ENCODE data around the gene CDON. TPM values are rescaled to one million over a fixed set of nuclear protein-coding genes. Genes with fewer than 3 reads are reported as not detected.

The CDON gene
- total RNA-seq, 3 donors from 2014 or later (not counting 1 experiment from before 2014, with no cell fraction given), result 0.25 to 0.38 TPM; not detected in 1

DNA sequence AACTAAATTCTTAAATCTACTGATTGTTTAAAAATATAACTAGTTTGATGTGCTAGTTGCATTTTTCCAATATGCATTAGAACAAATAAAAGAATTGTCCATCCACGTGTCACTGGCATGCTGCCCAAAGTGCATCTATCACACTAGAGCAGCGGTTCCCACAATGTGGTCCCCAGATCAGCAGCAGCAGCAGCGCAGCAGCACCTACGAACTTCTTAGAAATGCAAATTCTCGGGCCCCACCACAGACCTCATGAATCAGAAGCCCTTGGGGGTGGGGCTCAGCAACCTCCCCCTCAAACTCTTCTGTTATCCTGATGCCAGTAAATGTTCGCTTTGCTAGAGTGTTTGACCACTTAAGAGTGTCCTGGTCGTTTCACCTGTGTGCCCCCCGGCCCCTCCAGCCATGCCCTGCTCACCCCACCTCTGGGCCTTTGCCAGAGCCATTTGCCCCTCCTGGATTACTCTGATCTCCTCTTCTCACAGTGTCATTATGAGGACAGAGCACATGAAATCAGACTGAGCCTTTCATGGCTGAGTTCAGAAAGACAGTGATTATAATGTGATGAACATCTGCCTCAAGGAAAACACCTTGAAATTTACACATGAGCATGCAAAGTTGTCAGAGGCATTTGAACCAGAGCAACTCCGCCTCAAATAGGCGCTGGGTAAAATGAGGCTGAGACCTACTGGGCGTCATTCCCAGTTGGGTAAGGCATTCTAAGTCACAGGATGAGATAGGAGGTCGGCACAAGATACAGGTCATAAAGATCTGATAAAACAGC lies 129.4 kb downstream of the CDON start:
- WGBS (ENCODE audit: insufficient coverage), result 62% methylated on average over 12 of the region's 12 CpGs
- Histone ChIP-seq H3K27ac (ENCODE audit: low read length) (no peak overlapping the region), H3K27me3 (ENCODE audit: control insufficient read depth, insufficient read depth, low read length) (no peaks in the 10 kb centered on the region), H3K4me3 (ENCODE audit: low read length) (no peak overlapping the region), H3K36me3 (ENCODE audit: control insufficient read depth, insufficient read depth, low read length) (no peaks in the 10 kb centered on the region), H3K4me1 (ENCODE audit: control insufficient read depth, insufficient read depth, low read length) (no peaks in the 10 kb centered on the region), H3K9me3 (ENCODE audit: control insufficient read depth, insufficient read depth, low read length) (no peaks in the 10 kb centered on the region)
- Mint-ChIP-seq H3K27me3 (ENCODE audit: low read depth in 2 of 2) (peaks cover 6 to 11% of the 10 kb centered on the region in 2 donors), H3K4me1 (no peaks in the 10 kb centered on the region), H3K36me3 (no peaks in the 10 kb centered on the region), H3K4me3 (no peak overlapping the region), H3K27ac (no peak overlapping the region), H3K9me3 (no peaks in the 10 kb centered on the region)
- TF ChIP-seq, protein P1, sequence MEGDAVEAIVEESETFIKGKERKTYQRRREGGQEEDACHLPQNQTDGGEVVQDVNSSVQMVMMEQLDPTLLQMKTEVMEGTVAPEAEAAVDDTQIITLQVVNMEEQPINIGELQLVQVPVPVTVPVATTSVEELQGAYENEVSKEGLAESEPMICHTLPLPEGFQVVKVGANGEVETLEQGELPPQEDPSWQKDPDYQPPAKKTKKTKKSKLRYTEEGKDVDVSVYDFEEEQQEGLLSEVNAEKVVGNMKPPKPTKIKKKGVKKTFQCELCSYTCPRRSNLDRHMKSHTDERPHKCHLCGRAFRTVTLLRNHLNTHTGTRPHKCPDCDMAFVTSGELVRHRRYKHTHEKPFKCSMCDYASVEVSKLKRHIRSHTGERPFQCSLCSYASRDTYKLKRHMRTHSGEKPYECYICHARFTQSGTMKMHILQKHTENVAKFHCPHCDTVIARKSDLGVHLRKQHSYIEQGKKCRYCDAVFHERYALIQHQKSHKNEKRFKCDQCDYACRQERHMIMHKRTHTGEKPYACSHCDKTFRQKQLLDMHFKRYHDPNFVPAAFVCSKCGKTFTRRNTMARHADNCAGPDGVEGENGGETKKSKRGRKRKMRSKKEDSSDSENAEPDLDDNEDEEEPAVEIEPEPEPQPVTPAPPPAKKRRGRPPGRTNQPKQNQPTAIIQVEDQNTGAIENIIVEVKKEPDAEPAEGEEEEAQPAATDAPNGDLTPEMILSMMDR (IDR thresholded peaks at IDR 0.05), result no peak
- intact Hi-C loops (cut with micrococcal nuclease), result no loop called here
- ATAC-seq (no peak), DNase-seq (no peak)

- no peak overlapping the region for H3K4me3 ChIP-seq (ENCODE audit: low read length)
- intact Hi-C loops (cut with micrococcal nuclease), result no loop called here
- H3K4me1 Mint-ChIP-seq, result no peaks in the 10 kb centered on the region
These were observed 130.4 kb downstream of the CDON start for GRCh38 chr11:125932301-125932700.

DNA sequence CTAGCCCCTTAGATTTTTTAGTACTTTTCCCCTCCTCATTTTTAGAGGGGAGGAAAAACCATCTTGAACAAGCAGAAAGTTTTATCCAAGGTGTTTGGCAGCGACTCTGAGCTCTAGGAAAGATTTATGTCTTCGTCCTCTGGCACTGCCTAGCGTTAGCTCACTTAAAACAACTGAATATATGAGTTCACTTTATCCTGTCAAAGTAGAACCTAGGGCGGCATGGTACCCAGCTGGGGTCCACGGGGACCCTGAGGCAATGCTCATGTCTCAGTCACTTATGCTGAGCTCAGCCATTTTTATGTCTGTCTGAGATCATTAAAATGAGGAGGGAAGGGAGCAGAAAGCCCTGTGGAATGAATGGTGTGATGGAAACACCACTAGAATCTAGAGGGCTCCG lies 131.0 kb downstream of the CDON start:
- peaks cover 10 to 14% of the 10 kb centered on the region in 2 donors for H3K27me3 Mint-ChIP-seq (ENCODE audit: low read depth in 2 of 2)
- TF ChIP-seq, protein P1 (IDR thresholded peaks at IDR 0.05), result no peak
- intact Hi-C loops (cut with micrococcal nuclease), result no loop called here
- DNase-seq (no peak), ATAC-seq (no peak)
- no peaks in the 10 kb centered on the region for H3K9me3 ChIP-seq (ENCODE audit: control insufficient read depth, insufficient read depth, low read length)
- H3K36me3 Mint-ChIP-seq, result no peaks in the 10 kb centered on the region
- H3K27ac Mint-ChIP-seq, result no peak overlapping the region
- no peaks in the 10 kb centered on the region for H3K9me3 Mint-ChIP-seq
- no peak overlapping the region for H3K4me3 Mint-ChIP-seq
- no peaks in the 10 kb centered on the region for H3K27me3 ChIP-seq (ENCODE audit: control insufficient read depth, insufficient read depth, low read length)
- H3K4me3 ChIP-seq (ENCODE audit: low read length), result no peak overlapping the region
- H3K36me3 ChIP-seq (ENCODE audit: control insufficient read depth, insufficient read depth, low read length), result no peaks in the 10 kb centered on the region
- H3K27ac ChIP-seq (ENCODE audit: low read length), result no peak overlapping the region
- 70% methylated on average over 6 of the region's 6 CpGs for WGBS (ENCODE audit: insufficient coverage)
- H3K4me1 ChIP-seq (ENCODE audit: control insufficient read depth, insufficient read depth, low read length), result no peaks in the 10 kb centered on the region
- H3K4me1 Mint-ChIP-seq, result no peaks in the 10 kb centered on the region

More at GRCh38 chr11:125932301-125932700, 130.4 kb downstream of the CDON start:
- ATAC-seq, result no peak
- no peak for DNase-seq
- H3K9me3 Mint-ChIP-seq, result no peaks in the 10 kb centered on the region
- H3K4me3 Mint-ChIP-seq, result no peak overlapping the region
- 92% methylated on average over 9 of the region's 9 CpGs for WGBS (ENCODE audit: insufficient coverage)
- Histone ChIP-seq H3K27me3 (ENCODE audit: control insufficient read depth, insufficient read depth, low read length) (no peaks in the 10 kb centered on the region), H3K27ac (ENCODE audit: low read length) (no peak overlapping the region), H3K4me1 (ENCODE audit: control insufficient read depth, insufficient read depth, low read length) (no peaks in the 10 kb centered on the region), H3K36me3 (ENCODE audit: control insufficient read depth, insufficient read depth, low read length) (no peaks in the 10 kb centered on the region), H3K9me3 (ENCODE audit: control insufficient read depth, insufficient read depth, low read length) (no peaks in the 10 kb centered on the region)
- no peaks in the 10 kb centered on the region for H3K36me3 Mint-ChIP-seq
- TF ChIP-seq, protein P1 (IDR thresholded peaks at IDR 0.05), result no peak
- no peak overlapping the region for H3K27ac Mint-ChIP-seq
- H3K27me3 Mint-ChIP-seq (ENCODE audit: low read depth in 2 of 2), result peaks cover 6 to 11% of the 10 kb centered on the region in 2 donors

Measured in natural killer cell (primary cell).